Stimulated activated CD8-positive, alpha-beta memory T cell treated with anti-CD3 and anti-CD28 coated beads, Interleukin-4, amount 100 ng/mL, for 48 hours (primary cell): ENCODE data around the gene PLLP.

Experiments
- DNase-seq: peaks from one replicate; pipeline ENCODE4 v3.0.0-alpha.2; 2020

The PLLP gene

DNA sequence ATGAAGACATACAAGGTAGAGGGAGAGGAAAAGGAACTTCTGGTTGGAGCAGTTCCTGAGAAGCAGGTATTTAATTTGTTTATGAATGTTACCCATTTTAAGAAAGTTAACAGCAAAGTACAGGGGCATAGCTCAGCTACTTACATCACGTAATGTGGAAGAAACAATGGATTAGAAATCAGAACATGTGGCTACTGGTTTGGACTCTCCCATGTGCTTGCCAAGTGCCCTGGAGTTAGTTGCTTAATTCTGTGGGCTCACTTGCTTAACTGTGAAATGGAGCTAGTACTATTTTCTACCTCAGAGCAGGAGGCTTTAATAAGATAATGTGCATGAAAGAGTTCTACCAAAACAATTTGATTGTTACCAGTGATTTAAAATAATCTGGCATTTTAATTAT, 71.0 kb downstream of the PLLP start:
- DNase-seq, result no peak

GRCh38 chr16:57209780-57210179, 74.7 kb downstream of the PLLP start:
- DNase-seq, result no peak

GRCh38 chr16:57208926-57209325, 75.5 kb downstream of the PLLP start:
- DNase-seq, result no peak
